H1 (cell line): ENCODE measurements around the gene ZNF575.

Source experiments
- CREB1 ChIP-seq: IDR thresholded peaks from 2 replicates; pipeline ENCODE4 v1.6.1; 2012; ENCODE audit warnings: inconsistent platforms
- CTBP2 ChIP-seq: IDR thresholded peaks from 2 replicates; pipeline ENCODE4 v1.7.0; 2011; ENCODE audit warnings: borderline replicate concordance, mild to moderate bottlenecking, moderate library complexity, mixed read lengths, low read length; ENCODE audit not compliant: insufficient read depth, insufficient read length
- EP300 ChIP-seq, 2 experiments: IDR thresholded peaks; 1 replicate in 1 of 2; 2 replicates in 1 of 2; pipeline ENCODE4 v1.6.1; 2011 to 2012; ENCODE audit warnings: low read depth in 2 of 2, low read length in 2 of 2, mild to moderate bottlenecking in 2 of 2, borderline replicate concordance in 1 of 2, inconsistent platforms in 1 of 2, moderate library complexity in 1 of 2
- POLR2A ChIP-seq, 2 experiments: IDR thresholded peaks; 1 replicate in 1 of 2; 2 replicates in 1 of 2; pipeline ENCODE4 v1.6.1; 2011; ENCODE audit warnings: low read depth in 2 of 2, low read length in 2 of 2, mild to moderate bottlenecking in 2 of 2; ENCODE audit errors: control extremely low read depth in 1 of 2
- POLR2AphosphoS5 ChIP-seq: IDR thresholded peaks from 2 replicates; pipeline ENCODE4 v1.6.1; 2011; ENCODE audit warnings: low read depth, low read length
- RAD21 ChIP-seq, 2 experiments: IDR thresholded peaks in 1 of 2; conservative IDR thresholded peaks in 1 of 2; 2 replicates each; pipeline ENCODE4 v1.6.1; 2011; ENCODE audit warnings: low read depth in 2 of 2, low read length in 2 of 2, improper control_type of control experiment in 1 of 2, inconsistent platforms in 1 of 2, mild to moderate bottlenecking in 1 of 2, moderate library complexity in 1 of 2
- SP1 ChIP-seq: IDR thresholded peaks from 2 replicates; pipeline ENCODE4 v1.6.1; 2011; ENCODE audit warnings: low read depth, low read length
- TAF1 ChIP-seq: IDR thresholded peaks from 2 replicates; pipeline ENCODE4 v1.6.1; 2011; ENCODE audit warnings: mild to moderate bottlenecking, low read depth, low read length
- TF ChIP-seq, protein P1 (sequence below), 3 experiments: IDR thresholded peaks; 1 replicate in 2 of 3; 2 replicates in 1 of 3; pipeline versions ENCODE4 v1.5.1 to v1.6.1; 2011; ENCODE audit warnings: low read length in 3 of 3, mild to moderate bottlenecking in 3 of 3, inconsistent platforms in 2 of 3, low read depth in 1 of 3, moderate library complexity in 1 of 3; ENCODE audit not compliant: insufficient read depth in 1 of 3; ENCODE audit errors: control extremely low read depth in 1 of 3

- TF ChIP-seq EP300 (IDR thresholded peaks at IDR 0.05; ENCODE audit: borderline replicate concordance in 1 of 2, low read depth in 2 of 2, low read length in 2 of 2) (no peak), POLR2A (IDR thresholded peaks at IDR 0.05; ENCODE audit: control extremely low read depth in 1 of 2, low read depth in 2 of 2, low read length in 2 of 2) (no peak), TAF1 (no peak), SP1 (0 out of 2 replicates have a peak, but pooled peaks have one; percentile 73), CREB1 (no peak; the same call in 1 of the 2 replicates), POLR2AphosphoS5 (no peak), CTBP2 (no peak), RAD21 (IDR thresholded peaks at IDR 0.05 in 1 of 2, conservative IDR thresholded peaks at IDR 0.05 in 1 of 2; ENCODE audit: low read depth in 2 of 2, low read length in 2 of 2) (no peak)
- TF ChIP-seq, protein P1, sequence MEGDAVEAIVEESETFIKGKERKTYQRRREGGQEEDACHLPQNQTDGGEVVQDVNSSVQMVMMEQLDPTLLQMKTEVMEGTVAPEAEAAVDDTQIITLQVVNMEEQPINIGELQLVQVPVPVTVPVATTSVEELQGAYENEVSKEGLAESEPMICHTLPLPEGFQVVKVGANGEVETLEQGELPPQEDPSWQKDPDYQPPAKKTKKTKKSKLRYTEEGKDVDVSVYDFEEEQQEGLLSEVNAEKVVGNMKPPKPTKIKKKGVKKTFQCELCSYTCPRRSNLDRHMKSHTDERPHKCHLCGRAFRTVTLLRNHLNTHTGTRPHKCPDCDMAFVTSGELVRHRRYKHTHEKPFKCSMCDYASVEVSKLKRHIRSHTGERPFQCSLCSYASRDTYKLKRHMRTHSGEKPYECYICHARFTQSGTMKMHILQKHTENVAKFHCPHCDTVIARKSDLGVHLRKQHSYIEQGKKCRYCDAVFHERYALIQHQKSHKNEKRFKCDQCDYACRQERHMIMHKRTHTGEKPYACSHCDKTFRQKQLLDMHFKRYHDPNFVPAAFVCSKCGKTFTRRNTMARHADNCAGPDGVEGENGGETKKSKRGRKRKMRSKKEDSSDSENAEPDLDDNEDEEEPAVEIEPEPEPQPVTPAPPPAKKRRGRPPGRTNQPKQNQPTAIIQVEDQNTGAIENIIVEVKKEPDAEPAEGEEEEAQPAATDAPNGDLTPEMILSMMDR (IDR thresholded peaks at IDR 0.05; ENCODE audit: control extremely low read depth in 1 of 3, insufficient read depth in 1 of 3, low read depth in 1 of 3, low read length in 3 of 3) = no peak
Observed at GRCh38 chr19:43533546-43534304, 737 bp downstream of the ZNF575 start.
